OCI-LY1 (cell line): ENCODE measurements around the gene GLS.

ENCODE experiments used
- H2AFZ ChIP-seq: fragments of 200-600 bp; sonication (generic), shearing (Covaris generic); 2 replicates; pipeline ENCODE4 v1.6.0; 2014; ENCODE audit warnings: antibody characterized with exemption, mild to moderate bottlenecking, low read length
- H3F3A ChIP-seq: fragments of 200-600 bp; sonication (generic), shearing (Covaris generic); 2 replicates; pipeline ENCODE4 v1.6.0; 2014; ENCODE audit warnings: mild to moderate bottlenecking, antibody characterized with exemption, low read length, moderate library complexity; ENCODE audit not compliant: insufficient read depth
- H3K27ac ChIP-seq: fragments of 200-600 bp; sonication (generic); 2 replicates; pipeline ENCODE4 v1.5.1; 2014; ENCODE audit warnings: low read length, mixed run types, mild to moderate bottlenecking, low read depth; ENCODE audit not compliant: poor library complexity, severe bottlenecking
- H3K27me3 ChIP-seq: fragments of 200-600 bp; sonication (generic); 2 replicates; pipeline ENCODE4 v1.6.0; 2014; ENCODE audit warnings: antibody characterized with exemption, mild to moderate bottlenecking, low read length, moderate library complexity; ENCODE audit not compliant: insufficient read depth
- H3K36me3 ChIP-seq: fragments of 200-600 bp; sonication (generic); 2 replicates; pipeline ENCODE4 v1.6.1; 2014; ENCODE audit warnings: mild to moderate bottlenecking, antibody characterized with exemption, low read length, moderate library complexity, mixed read lengths; ENCODE audit not compliant: insufficient read depth
- H3K4me1 ChIP-seq: fragments of 200-600 bp; sonication (generic); 2 replicates; pipeline ENCODE4 v1.5.1; 2014; ENCODE audit warnings: mild to moderate bottlenecking, low read length, moderate library complexity; ENCODE audit not compliant: insufficient read depth, severe bottlenecking
- H3K4me2 ChIP-seq: fragments of 200-600 bp; sonication (generic), shearing (Covaris generic); 2 replicates; pipeline ENCODE4 v1.6.1; 2014; ENCODE audit warnings: low read length
- H3K4me3 ChIP-seq: fragments of 200-600 bp; sonication (generic); 2 replicates; pipeline ENCODE4 v1.5.1; 2014; ENCODE audit warnings: low read length, low read depth, mild to moderate bottlenecking, mixed read lengths; ENCODE audit not compliant: poor library complexity, severe bottlenecking
- H3K79me2 ChIP-seq: fragments of 200-600 bp; shearing (Covaris generic); 2 replicates; pipeline ENCODE4 v1.6.1; 2016; ENCODE audit warnings: mixed run types, low read length, mixed read lengths; ENCODE audit not compliant: insufficient read depth
- H3K9ac ChIP-seq: fragments of 200-600 bp; sonication (generic), shearing (Covaris generic); 2 replicates; pipeline ENCODE4 v1.6.1; 2014; ENCODE audit warnings: mild to moderate bottlenecking, low read length, mixed read lengths
- H3K9me2 ChIP-seq: fragments of 200-600 bp; sonication (generic), shearing (Covaris generic); 2 replicates; pipeline ENCODE4 v1.6.1; 2014; ENCODE audit warnings: low read depth, mild to moderate bottlenecking, low read length, mixed read lengths
- H3K9me3 ChIP-seq: fragments of 200-600 bp; shearing (Covaris generic); 2 replicates; pipeline ENCODE4 v1.6.1; 2014; ENCODE audit warnings: low read length, mixed read lengths
- H4K20me1 ChIP-seq: fragments of 200-600 bp; sonication (generic), shearing (Covaris generic); 2 replicates; pipeline ENCODE4 v1.6.0; 2016; ENCODE audit warnings: mild to moderate bottlenecking, low read length; ENCODE audit not compliant: insufficient read depth
- CTCF ChIP-seq: fragments of 200-600 bp; sonication (generic), shearing (Covaris generic); IDR thresholded peaks from 2 replicates; pipeline ENCODE4 v1.5.1; 2017; ENCODE audit warnings: mild to moderate bottlenecking, antibody characterized with exemption, low read length, moderate library complexity, mixed read lengths
- EZH2 ChIP-seq: fragments of 200-600 bp; sonication (generic), shearing (Covaris generic); IDR thresholded peaks from 2 replicates; pipeline ENCODE4 v1.8.0; 2017; ENCODE audit warnings: borderline replicate concordance, mixed run types, mild to moderate bottlenecking, antibody characterized with exemption, low read length, moderate library complexity, mixed read lengths

Gene GLS

DNA sequence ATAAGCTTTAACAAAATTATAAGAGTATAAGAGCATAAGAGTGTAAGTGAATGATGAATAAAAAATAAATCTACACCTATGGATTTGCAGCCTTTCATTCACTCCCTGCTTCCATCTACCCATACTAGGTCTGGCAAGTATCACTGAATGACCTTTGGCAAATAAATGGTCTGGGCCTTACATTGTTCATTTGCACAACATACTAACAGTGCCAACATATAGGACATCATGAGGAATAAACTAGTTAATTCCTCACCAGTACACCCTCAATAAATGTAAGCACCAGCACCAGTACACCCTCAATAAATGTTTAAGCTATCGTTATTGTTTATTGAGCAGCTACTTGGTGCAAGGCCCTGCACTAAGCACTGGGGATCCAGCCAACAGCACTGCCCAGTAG, 106.5 kb downstream of the GLS start:
- no peaks in the 10 kb centered on the region for H3K4me1 ChIP-seq
- no peak overlapping the region for H3K9ac ChIP-seq
- no peak overlapping the region for H3K4me2 ChIP-seq
- no peaks in the 10 kb centered on the region for H3K9me3 ChIP-seq
- H3K27ac ChIP-seq = no peak overlapping the region
- TF ChIP-seq EZH2 (no peak), CTCF (no peak)
- no peaks in the 10 kb centered on the region for H3K9me2 ChIP-seq
- no peaks in the 10 kb centered on the region for H3K27me3 ChIP-seq
- no peak overlapping the region for H2AFZ ChIP-seq
- H3F3A ChIP-seq = no peaks in the 10 kb centered on the region
- peaks cover 96% of the 10 kb centered on the region for H3K36me3 ChIP-seq
- no peaks in the 10 kb centered on the region for H4K20me1 ChIP-seq
- H3K4me3 ChIP-seq = no peak overlapping the region
- no peaks in the 10 kb centered on the region for H3K79me2 ChIP-seq

GRCh38 chr2:190987938-190988337, 107.3 kb downstream of the GLS start:
- Histone ChIP-seq H2AFZ (no peak overlapping the region), H4K20me1 (no peaks in the 10 kb centered on the region), H3K4me2 (no peak overlapping the region), H3K9me2 (no peaks in the 10 kb centered on the region), H3K9me3 (no peaks in the 10 kb centered on the region), H3K4me3 (no peak overlapping the region), H3K79me2 (no peaks in the 10 kb centered on the region), H3K27ac (no peak overlapping the region), H3F3A (no peaks in the 10 kb centered on the region), H3K27me3 (no peaks in the 10 kb centered on the region), H3K36me3 (peaks cover 94% of the 10 kb centered on the region), H3K9ac (no peak overlapping the region), H3K4me1 (no peaks in the 10 kb centered on the region)
- TF ChIP-seq CTCF (no peak), EZH2 (no peak)

DNA sequence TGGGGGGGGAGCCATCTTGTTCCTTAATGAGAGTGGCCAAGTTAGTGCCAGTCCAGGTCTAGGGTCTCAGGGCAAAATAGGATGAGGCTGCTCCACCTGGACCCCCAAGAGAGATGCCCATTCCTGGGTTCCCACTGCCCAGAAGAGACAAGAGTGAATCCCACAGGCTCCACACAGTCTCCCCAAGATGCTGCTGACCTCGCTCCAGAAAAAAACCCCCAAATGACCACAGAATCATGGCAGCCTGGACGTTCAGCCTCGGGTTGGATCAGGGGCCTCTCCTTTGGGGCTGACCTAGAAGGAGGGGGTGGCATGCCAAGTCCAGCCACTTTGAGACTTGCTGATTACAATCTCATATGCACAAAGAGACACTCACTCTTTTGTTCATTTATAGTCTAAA, 108.3 kb downstream of the GLS start:
- TF ChIP-seq CTCF (no peak), EZH2 (no peak)
- H3K9me3 ChIP-seq = no peaks in the 10 kb centered on the region
- H3K79me2 ChIP-seq = no peaks in the 10 kb centered on the region
- no peaks in the 10 kb centered on the region for H3K4me1 ChIP-seq
- no peak overlapping the region for H3K27ac ChIP-seq
- H3F3A ChIP-seq = no peaks in the 10 kb centered on the region
- H3K27me3 ChIP-seq = no peaks in the 10 kb centered on the region
- no peak overlapping the region for H3K4me2 ChIP-seq
- no peak overlapping the region for H2AFZ ChIP-seq
- no peaks in the 10 kb centered on the region for H4K20me1 ChIP-seq
- H3K9ac ChIP-seq = no peak overlapping the region
- H3K4me3 ChIP-seq = no peak overlapping the region
- H3K36me3 ChIP-seq = peaks cover 94% of the 10 kb centered on the region
- no peaks in the 10 kb centered on the region for H3K9me2 ChIP-seq
